NCI-H345 treated with DMSO at 0.1 percent for 48 hours (cell line): ENCODE measurements around the gene MYMX.

ENCODE experiments used
- DNase-seq: peaks from one replicate; lab custom pipeline; 2025; ENCODE audit not compliant: unreplicated experiment; lab: John Stamatoyannopoulos, UW

The MYMX gene

GRCh38 chr6:44249082-44249748 is 32.5 kb downstream of the MYMX start:
- DNase-seq: no peak

- DNase-seq: no peak
These were observed 33.5 kb downstream of the MYMX start for GRCh38 chr6:44250067-44250717.

GRCh38 chr6:44250718-44251123 is 34.0 kb downstream of the MYMX start:
- no peak for DNase-seq

- no peak for DNase-seq
These were observed 35.1 kb downstream of the MYMX start for GRCh38 chr6:44251576-44252524.

GRCh38 chr6:44253307-44254101 is 36.8 kb downstream of the MYMX start:
- DNase-seq: peak; percentile 28

- no peak for DNase-seq
These were observed 37.7 kb downstream of the MYMX start for GRCh38 chr6:44254191-44255104.

- no peak for DNase-seq
These were observed 38.5 kb downstream of the MYMX start for GRCh38 chr6:44255105-44255808.

GRCh38 chr6:44255871-44256774 is 39.4 kb downstream of the MYMX start:
- DNase-seq: no peak

- no peak for DNase-seq
These were observed 40.0 kb downstream of the MYMX start for GRCh38 chr6:44256775-44257024.

- peak; percentile 37 for DNase-seq
These were observed 40.5 kb downstream of the MYMX start, which contains the start of gene SLC35B2 for GRCh38 chr6:44257025-44257752. TSS of gene SLC35B2 (minus strand) at chr6:44257528. CDS start at chr6:44257410, 118 bp downstream.

GRCh38 chr6:44257753-44258324 is 41.1 kb downstream of the MYMX start:
- no peak for DNase-seq

- DNase-seq: no peak
These were observed 41.7 kb downstream of the MYMX start for GRCh38 chr6:44258325-44258863.

- no peak for DNase-seq
These were observed 42.2 kb downstream of the MYMX start for GRCh38 chr6:44258921-44259320.

GRCh38 chr6:44260011-44260410 is 43.3 kb downstream of the MYMX start:
- DNase-seq: no peak

GRCh38 chr6:44260451-44261297 is 43.9 kb downstream of the MYMX start:
- no peak for DNase-seq

GRCh38 chr6:44261581-44261980 is 44.9 kb downstream of the MYMX start:
- no peak for DNase-seq
